Central memory CD4-positive, alpha-beta T cell (primary cell): ENCODE measurements around the gene PIEZO1.
"Not testable (repeated sequence)": the region's sequence is repeated elsewhere in the genome, so short reads cannot be mapped to it uniquely, and the experiment has no call there.

Experiments
- DNase-seq: peaks from one replicate; pipeline ENCODE4 v3.0.0; 2022
- total RNA-seq, 3 experiments: gene quantifications; one replicate each; lab custom pipeline; 2026; lab: John Stamatoyannopoulos, UW

Gene PIEZO1
- 245 to 623 (median 464) reads per million in 3 experiments for total RNA-seq

- peak; percentile 81 for DNase-seq
Observed at GRCh38 chr16:88785106-88785924, at the start of gene PIEZO1. PIEZO1 (minus strand) TSS chr16:88785220; CDS start chr16:88784964, 256 bp downstream.

GRCh38 chr16:88834670-88835069 lies 49.6 kb upstream of the PIEZO1 start:
- DNase-seq, result no peak

- DNase-seq, result no peak
Observed at GRCh38 chr16:88833086-88833485, 48.1 kb upstream of the PIEZO1 start.

GRCh38 chr16:88831838-88832237 lies 46.8 kb upstream of the PIEZO1 start:
- DNase-seq, result no peak

- DNase-seq, result no peak
Observed at GRCh38 chr16:88830783-88831182, 45.8 kb upstream of the PIEZO1 start.

GRCh38 chr16:88830258-88830657 lies 45.2 kb upstream of the PIEZO1 start:
- no peak for DNase-seq

GRCh38 chr16:88828711-88829110 lies 43.7 kb upstream of the PIEZO1 start:
- DNase-seq, result no peak

GRCh38 chr16:88827727-88828126 lies 42.7 kb upstream of the PIEZO1 start:
- DNase-seq, result no peak

- no peak for DNase-seq
Observed at GRCh38 chr16:88826070-88826840, 41.2 kb upstream of the PIEZO1 start.

- DNase-seq, result no peak
Observed at GRCh38 chr16:88825146-88825545, 40.1 kb upstream of the PIEZO1 start.

GRCh38 chr16:88824256-88825077 lies 39.4 kb upstream of the PIEZO1 start:
- no peak for DNase-seq

GRCh38 chr16:88823646-88824045 lies 38.6 kb upstream of the PIEZO1 start:
- DNase-seq, result not testable (repeated sequence)

- no peak for DNase-seq
Observed at GRCh38 chr16:88822281-88823040, 37.4 kb upstream of the PIEZO1 start.

- DNase-seq, result no peak
Observed at GRCh38 chr16:88821168-88821850, 36.3 kb upstream of the PIEZO1 start.

GRCh38 chr16:88820385-88821025 lies 35.5 kb upstream of the PIEZO1 start:
- DNase-seq, result no peak

GRCh38 chr16:88819126-88819525 lies 34.1 kb upstream of the PIEZO1 start:
- no peak for DNase-seq

- no peak for DNase-seq
Observed at GRCh38 chr16:88818575-88818874, 33.5 kb upstream of the PIEZO1 start.

GRCh38 chr16:88817785-88818574 lies 33.0 kb upstream of the PIEZO1 start:
- no peak for DNase-seq

- no peak for DNase-seq
Observed at GRCh38 chr16:88816736-88817535, 31.9 kb upstream of the PIEZO1 start.
